GM08714 (cell line): Measurements from ENCODE around the gene IL2RG.

Experiments
- H3K4me3 ChIP-seq: fragments of 200-500 bp; sonication (Bioruptor generic); 2 replicates; pipeline ENCODE4 v1.5.1; 2014; ENCODE audit warnings: mild to moderate bottlenecking, low read length, inconsistent platforms
- ZNF274 ChIP-seq: IDR thresholded peaks from 2 replicates; pipeline ENCODE4 v1.6.1; 2012; ENCODE audit warnings: mild to moderate bottlenecking, low read depth, low read length

The IL2RG gene

GRCh38 chrX:71128166-71128833 lies 16.9 kb upstream of the IL2RG start:
- H3K4me3 ChIP-seq = no peak overlapping the region
- no peak for TF ChIP-seq ZNF274

DNA sequence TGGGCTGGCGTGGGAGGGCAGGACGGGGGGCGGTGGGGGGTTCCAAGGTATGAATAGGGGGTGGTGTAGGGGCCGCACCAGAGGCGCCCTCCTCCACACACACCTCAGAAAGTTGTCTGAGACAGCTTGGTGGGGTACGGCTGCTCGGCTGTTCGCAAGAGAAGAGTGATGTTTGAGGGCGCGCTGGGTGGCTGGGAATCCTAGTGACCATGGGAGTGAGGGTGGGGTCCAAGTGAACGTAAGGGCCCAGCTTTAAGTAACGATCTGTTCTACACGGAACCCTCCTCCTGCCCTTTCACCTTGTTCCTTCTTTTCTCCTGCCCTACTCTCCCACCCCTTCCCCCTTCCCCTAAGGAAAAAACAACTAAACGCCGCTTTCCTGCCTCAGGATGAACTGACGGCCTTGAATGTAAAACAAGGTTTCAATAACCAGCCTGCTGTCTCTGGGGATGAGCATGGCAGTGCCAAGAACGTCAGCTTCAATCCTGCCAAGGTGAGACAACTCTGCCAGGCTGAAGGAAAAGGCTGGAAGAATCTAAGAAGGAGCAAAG lies 7.7 kb upstream of the IL2RG start:
- peak overlapping the region; percentile 83 for H3K4me3 ChIP-seq
- TF ChIP-seq ZNF274 = no peak

DNA sequence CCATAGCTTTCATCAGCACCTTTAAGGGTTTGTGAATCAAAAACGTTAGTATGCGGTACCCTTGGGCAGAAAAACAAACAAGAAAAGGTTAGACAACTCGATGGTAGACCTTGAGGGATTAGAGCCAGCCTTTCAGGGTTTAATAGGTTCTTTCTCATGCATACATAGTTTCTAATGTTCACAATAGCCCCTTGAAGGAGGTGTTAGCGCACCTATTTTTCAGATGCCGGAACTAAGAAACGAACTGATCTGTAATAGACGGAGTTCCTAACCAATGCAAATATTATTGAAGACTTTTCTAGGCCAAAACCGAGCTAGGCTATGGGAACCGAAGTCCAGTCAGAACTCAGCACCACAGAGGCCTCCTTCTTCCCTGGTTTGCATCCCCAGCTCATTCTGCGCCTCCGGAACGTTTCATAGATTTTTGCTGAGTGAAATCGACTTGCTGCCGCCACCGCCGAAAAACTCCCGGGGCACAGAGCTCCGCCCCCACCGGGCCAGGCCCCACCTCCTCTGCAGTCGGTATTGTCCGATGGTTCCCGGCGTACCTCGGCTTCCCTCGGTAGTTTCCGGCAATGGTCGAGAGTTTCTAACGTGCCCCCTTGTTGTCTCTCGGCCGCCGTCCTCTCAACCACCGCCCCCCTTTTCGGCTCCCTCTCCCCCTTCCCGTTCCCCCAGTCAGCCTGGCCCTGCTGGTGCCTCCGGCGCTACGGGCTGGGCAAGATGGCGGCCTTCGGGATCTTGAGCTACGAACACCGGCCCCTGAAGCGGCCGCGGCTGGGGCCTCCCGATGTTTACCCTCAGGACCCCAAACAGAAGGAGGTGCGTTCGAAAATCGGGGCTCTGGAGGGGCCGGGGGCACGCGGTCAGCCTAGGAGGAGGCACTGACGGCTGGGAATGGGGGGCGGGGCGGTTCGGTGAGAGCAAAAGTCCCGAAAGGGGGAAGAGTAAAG lies 6.9 kb upstream of the IL2RG start, which contains the start of gene MED12:
TSS of gene MED12 (plus strand) at position 565 of the 953 bp plus-strand sequence. CDS start at position 724, 159 bp downstream.
- TF ChIP-seq ZNF274 = no peak
- peak within 1 kb of the TSS; percentile 83 for H3K4me3 ChIP-seq

DNA sequence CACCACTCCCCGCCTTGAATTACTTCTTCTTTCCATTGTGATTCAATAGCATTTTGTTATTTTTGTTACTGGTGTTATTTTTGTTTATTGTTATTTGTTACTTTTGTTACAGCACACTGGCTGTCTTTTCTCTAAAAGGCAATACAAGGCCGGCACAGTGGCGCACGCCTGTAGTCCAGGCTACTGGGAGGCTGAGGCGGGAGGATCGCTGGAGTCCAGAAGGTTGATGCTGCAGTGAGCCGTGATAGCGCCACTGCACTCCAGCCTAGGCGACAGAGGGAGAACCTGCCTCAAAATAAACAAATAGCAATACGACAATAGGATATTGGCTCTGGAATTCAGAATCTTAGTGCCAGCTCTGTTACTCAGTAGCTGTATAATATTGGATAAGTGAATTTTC lies 6.0 kb upstream of the IL2RG start:
- H3K4me3 ChIP-seq = no peak overlapping the region

DNA sequence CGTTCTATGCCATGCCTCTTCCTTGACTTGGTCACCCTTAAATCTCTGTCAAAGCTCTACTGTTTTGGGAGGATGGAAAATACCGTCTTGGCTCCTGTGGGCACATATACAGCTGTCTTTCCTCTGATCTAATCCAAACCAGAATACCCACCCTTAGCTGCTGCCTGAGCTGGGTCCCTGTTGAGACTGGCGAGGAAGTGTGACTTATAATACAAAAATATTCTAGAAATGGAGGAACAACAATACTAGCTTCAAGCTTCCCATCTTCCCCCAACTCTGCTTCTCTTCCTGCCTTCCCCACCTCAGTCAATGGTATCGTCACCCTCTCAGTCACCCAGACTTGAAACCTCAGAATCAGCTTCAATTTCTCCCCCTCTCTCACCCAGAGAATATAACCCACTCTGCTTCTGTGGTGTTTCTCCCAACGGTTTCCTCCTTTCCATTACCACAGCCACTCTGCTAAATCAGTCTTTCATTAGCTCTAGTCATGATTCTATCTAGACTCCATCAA lies 599 bp upstream of the IL2RG start:
- TF ChIP-seq ZNF274 = no peak
- peak overlapping the region; percentile 73; the same call in 1 of the 2 replicates for H3K4me3 ChIP-seq

More for the DNA sequence above, 6.0 kb upstream of the IL2RG start:
- no peak for TF ChIP-seq ZNF274

GRCh38 chrX:71109051-71109450 lies 2.3 kb downstream of the IL2RG start:
- peak overlapping the region; percentile 73; the same call in 1 of the 2 replicates for H3K4me3 ChIP-seq
- TF ChIP-seq ZNF274 = no peak

GRCh38 chrX:71107762-71108360 lies 3.5 kb downstream of the IL2RG start:
- peak overlapping the region; percentile 22; the same call in 1 of the 2 replicates for H3K4me3 ChIP-seq
- TF ChIP-seq ZNF274 = no peak

DNA sequence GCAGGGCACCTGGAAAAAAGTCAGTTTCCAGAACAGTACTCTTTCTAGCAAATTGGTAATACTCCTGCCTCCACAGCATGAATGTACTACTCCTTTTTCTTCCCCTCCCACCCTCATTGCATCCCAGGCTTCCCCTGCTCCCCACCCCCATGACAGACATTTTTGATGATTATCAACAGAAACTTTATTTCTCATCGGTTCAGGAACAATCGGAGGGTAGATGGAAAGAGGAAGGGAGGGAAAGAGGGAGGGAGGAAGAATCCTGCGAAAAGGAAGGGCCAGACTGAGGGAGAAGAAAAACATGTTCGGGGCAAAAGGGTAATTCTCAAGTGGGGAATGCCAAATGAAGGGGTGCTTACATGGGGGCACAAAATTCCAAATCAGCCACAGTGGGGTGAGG lies 4.1 kb downstream of the IL2RG start:
- no peak for TF ChIP-seq ZNF274
- no peak overlapping the region for H3K4me3 ChIP-seq

GRCh38 chrX:71106427-71106826 lies 5.0 kb downstream of the IL2RG start, which contains the start of gene CXorf65:
Gene CXorf65, minus strand, starts transcription at chrX:71106740. Its CDS starts 184 bp downstream, at chrX:71106556.
- H3K4me3 ChIP-seq = no peak within 1 kb of the TSS
- no peak for TF ChIP-seq ZNF274

DNA sequence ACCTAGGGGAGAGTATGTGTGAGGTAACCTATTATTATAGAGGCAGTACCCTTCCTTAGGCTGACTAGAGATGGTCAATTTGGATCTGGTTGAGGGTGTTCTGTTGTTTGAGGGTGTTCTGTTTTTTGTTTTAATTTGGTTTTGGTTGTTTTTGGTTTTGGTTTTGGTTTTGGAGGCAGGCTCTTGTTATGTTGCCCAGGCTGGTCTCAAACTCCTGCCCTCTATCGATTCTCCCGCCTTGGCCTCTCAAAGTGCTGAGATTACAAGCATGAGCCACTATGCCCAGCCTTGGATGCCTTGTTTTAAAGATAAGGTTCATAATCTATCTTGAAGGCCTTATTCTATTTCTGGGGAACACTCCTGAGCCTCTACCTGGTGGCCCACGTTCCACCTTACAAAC lies 5.7 kb downstream of the IL2RG start:
- TF ChIP-seq ZNF274 = no peak
- H3K4me3 ChIP-seq = no peak overlapping the region

GRCh38 chrX:71103110-71103983 lies 8.0 kb downstream of the IL2RG start:
- peak overlapping the region; percentile 45; the same call in 1 of the 2 replicates for H3K4me3 ChIP-seq
- TF ChIP-seq ZNF274 = no peak

DNA sequence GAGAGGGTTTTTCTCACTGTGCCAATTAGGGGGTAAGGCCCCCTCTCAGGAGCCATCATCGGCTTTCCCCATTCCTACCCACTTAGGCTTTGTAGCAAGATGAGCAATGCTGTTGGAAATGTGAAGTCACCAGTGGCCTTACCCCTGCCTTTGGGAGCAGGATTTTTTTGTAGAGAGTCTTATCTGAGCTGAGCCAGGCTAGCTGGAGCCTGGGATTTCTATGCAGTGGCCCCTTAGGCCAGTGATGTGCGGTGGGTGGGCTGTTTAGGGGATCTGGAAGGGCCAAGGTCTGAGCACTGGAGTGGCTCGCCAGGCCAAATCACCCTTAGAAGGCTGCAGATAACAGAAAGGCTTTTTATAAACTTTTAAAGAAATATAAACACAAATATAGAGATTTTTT lies 9.1 kb downstream of the IL2RG start:
- TF ChIP-seq ZNF274 = no peak
- H3K4me3 ChIP-seq = no peak overlapping the region
